IPS-18c (cell line): ENCODE measurements around the gene TOM1L1.

Experiments used
- H3K4me3 ChIP-seq: 2 replicates; pipeline ENCODE4 v1.7.0; 2013; ENCODE audit warnings: low read depth, mild to moderate bottlenecking, low read length, moderate library complexity; ENCODE audit not compliant: insufficient read depth
- H3K9me3 ChIP-seq: one replicate; pipeline ENCODE4 v1.6.1; 2013; ENCODE audit warnings: mild to moderate bottlenecking, low read length, moderate library complexity; ENCODE audit not compliant: control insufficient read depth, insufficient read depth

The TOM1L1 gene

DNA sequence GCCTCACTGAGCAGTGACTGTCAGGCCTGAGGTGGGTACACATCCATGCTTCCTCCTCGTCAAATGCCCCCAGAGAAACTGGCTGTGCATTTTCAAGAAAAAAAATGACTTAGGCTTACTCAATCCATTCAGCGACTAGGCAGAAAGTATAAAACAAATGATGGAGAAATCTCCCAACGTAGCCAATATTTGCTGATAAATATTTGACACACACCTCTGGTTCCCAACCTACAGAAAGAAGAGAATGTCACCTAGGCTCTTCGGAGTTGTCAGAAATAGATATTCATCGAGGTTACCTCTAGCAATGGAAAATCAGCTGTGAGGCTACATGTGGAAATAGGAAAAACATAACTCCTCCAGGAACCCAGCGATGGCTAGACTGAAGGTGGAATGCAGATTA lies 12.4 kb upstream of the TOM1L1 start:
- Histone ChIP-seq H3K4me3 (no peak overlapping the region), H3K9me3 (no peaks in the 10 kb centered on the region)

DNA sequence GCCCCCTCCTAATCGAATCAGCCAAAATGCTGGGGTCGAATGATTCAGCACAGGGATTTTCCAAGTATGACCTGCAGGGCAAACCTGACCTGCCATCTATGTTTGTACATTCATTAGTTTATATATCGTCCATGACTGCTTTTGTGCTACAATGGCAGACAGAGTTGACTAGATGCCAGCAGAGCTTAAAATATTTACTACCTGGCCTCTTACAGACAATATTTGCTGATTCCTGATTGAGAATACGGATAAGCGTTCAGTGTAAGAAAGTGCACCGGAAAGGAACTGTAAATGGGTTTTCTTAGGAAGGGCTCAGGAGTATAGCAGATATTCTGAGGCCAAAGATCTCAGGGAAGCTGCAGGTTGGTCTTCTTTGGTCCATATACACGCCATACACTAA lies 11.7 kb upstream of the TOM1L1 start:
- H3K9me3 ChIP-seq: no peaks in the 10 kb centered on the region

DNA sequence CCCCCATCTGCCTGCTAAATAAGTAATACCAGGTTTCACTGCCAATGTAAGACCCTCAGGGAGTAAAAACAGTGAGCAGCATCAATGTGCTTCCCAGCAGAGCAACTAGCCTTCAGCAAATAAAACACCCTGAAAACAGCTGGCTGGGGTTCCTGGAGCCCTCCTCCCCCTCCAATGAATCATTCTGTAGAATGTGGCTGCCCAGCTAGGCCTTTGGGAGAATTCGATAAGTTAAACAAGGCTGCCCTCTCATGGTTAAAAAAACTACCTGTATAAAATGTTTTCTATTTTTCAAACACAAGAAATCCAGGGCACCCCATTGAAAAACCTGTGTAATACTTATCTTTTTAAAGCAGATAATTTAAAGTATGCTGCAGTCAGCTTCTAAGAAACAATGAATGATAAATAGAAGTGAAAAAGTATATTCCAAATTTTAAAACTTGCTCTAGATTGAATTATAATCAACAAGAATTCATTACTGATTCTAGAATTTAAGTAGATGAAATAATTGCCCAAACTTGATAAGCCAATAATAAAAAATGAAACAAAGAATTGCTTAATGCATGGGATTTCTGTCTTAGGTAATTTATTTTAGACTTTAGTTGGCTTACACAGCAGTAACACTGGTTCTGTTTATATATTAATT lies 9.4 kb upstream of the TOM1L1 start:
- Histone ChIP-seq H3K9me3 (no peaks in the 10 kb centered on the region), H3K4me3 (no peak overlapping the region)

More for the DNA sequence above, 11.7 kb upstream of the TOM1L1 start:
- H3K4me3 ChIP-seq: no peak overlapping the region

DNA sequence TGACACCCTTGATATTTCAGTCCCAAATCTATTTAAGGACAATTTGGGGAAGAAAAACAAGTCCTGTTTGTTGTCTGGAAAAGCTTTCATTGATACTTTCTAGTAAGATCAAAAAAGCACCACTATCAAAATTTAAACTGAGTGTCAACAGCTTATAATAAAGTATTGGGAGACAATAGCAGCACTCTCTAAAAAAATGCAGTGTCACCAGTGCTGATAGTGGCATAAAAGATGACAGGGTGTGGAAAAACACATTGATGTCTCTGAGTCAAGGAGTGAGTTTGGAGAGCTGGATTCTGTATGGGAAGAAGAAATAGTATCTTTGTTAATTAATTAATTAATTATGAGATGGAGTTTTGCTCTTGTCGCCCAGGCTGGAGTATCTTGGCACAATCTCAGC lies 8.3 kb upstream of the TOM1L1 start:
- Histone ChIP-seq H3K4me3 (no peak overlapping the region), H3K9me3 (no peaks in the 10 kb centered on the region)

DNA sequence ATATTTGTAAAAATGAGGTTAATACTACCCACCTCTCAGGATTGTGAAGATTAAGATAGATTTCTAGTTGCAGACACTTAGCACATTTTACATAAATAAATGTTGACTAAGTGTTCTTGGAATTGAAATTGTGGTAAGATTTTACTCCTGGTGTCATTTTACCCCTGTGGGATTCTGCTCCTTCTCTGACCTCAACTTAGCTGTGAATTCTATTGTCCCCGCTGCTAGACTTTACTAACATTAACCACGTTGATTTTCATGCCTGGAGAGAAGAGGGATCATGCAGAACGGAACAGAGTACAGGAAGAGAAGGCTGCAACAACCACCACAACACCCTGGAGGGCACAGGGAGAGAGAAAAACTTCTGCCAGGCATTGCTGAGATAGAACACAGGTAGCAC lies 2.1 kb upstream of the TOM1L1 start:
- H3K4me3 ChIP-seq: no peak overlapping the region
- no peaks in the 10 kb centered on the region for H3K9me3 ChIP-seq

DNA sequence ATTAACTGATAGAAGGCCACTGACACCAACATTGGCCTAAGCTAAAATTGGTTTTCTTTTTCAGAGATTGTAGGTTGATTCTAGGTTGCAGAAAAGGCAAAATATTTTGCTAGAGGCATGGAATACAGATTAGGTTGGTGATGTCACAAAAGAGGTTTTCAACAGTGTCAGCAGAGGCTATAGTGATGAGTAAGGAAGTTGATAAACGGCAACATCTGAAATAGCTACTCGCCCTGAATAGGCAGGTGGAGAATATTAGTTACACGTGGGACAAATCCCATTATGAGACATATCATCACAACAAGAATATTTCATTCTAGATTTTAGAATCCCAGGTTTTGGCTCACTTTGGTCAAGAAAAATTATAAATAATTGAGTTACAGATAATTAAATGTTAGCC lies 1.5 kb upstream of the TOM1L1 start:
- no peaks in the 10 kb centered on the region for H3K9me3 ChIP-seq
- H3K4me3 ChIP-seq: no peak overlapping the region

DNA sequence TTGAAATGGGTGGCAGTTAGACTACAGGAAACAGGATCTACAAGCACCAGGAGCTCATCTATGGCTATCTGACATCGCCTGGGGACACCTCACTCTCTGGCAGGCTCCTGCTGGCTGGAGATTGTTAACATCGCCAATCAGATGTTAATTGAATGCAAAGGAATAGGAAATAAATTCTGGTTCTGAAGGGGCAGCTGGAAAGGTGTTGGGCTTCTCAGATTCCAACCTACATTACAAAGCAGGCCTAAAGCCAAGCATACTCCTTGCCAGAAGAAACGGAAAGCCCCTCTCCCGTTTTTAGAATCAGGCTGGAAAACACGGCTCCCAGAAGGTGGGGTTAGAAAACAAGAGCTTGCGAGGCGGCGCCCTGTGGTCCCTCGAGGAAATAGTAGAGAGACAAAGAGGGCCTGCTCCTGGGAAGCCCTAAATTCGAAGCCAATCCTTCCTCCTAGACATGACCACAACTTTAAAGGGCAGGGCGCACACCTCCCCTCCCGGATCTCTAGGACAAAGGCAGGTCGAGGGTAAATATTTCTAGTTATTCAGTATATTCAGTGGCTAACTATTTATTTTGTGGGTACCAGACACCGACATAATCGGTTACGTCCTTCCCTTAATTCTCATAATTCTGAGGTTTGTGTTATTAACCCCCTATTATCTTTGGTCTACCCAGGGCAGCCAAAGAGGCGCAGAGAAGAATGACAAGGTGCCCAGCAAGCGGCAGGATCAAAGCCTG lies 763 bp upstream of the TOM1L1 start:
- Histone ChIP-seq H3K4me3 (peak overlapping the region; percentile 74; the same call in 1 of the 2 replicates), H3K9me3 (no peaks in the 10 kb centered on the region)

DNA sequence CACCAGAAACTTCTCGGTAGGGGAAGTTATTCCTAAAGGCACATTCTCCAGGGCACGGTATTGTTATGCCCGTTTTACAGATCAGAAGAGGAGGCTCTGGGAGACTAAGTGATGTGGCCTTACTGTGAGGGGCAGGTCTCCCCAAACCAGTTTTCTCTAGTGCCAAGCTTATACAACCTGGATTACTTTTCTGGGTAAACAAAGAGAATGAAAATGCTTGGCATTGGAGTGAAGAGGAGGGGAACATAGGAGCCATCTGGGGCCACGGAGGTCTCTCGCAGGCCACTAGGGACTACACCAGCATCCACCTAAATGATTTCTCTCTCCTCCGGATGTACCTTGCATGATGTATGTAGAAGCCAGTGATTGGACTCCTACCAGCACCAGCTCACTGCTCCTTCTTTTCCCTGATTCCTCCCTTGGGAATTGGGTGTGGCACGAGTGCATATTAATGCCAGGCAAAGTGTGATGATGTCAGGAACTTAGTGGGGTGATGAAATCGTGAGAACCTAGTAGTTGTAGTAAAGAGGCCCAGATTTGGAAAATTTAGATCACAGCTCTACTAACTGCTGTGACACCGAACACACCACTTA lies 674 bp downstream of the TOM1L1 start:
- H3K4me3 ChIP-seq: peak overlapping the region; percentile 74

DNA sequence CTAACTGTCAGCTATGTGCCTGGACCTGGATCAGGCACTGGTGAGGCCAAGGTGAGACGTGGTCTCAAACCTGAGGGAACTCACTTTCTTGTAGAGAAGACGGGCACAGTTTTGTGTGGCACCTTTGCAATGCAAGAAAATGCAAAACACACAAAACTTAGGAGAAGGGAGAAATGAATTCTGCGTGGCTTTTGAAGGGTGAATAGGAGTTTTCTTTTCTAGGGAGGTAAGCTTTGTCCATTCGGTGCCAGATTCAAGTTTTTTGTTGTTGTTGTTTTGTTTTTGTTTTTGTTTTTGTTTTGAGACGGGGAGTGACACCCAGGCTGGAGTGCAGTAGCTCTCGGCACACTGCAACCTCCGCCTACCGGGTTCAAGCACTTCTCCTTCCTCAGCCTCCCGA lies 1.4 kb downstream of the TOM1L1 start:
- Histone ChIP-seq H3K4me3 (peak overlapping the region; percentile 74; the same call in 1 of the 2 replicates), H3K9me3 (no peaks in the 10 kb centered on the region)

More for the DNA sequence above, 674 bp downstream of the TOM1L1 start:
- no peaks in the 10 kb centered on the region for H3K9me3 ChIP-seq

DNA sequence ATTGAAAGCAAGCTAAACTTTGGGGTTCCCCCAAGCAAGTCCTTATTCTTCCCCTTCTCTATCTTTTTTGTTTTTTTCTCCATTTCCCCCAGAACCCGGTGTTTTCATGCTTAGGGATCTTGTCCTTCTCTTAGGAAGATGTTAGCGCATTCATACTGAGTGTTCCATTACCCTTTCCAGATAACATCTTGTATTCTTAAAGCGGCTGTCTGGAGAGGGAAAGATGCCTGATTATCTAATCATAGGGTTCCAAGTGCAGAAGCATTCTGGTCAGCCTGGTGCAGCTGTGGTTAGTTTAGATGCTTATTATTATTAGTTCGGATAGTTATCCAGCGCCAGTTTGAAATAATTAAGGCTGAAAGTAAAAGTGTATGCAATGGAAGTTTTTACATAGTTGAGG lies 2.0 kb downstream of the TOM1L1 start:
- Histone ChIP-seq H3K4me3 (no peak overlapping the region), H3K9me3 (no peaks in the 10 kb centered on the region)

DNA sequence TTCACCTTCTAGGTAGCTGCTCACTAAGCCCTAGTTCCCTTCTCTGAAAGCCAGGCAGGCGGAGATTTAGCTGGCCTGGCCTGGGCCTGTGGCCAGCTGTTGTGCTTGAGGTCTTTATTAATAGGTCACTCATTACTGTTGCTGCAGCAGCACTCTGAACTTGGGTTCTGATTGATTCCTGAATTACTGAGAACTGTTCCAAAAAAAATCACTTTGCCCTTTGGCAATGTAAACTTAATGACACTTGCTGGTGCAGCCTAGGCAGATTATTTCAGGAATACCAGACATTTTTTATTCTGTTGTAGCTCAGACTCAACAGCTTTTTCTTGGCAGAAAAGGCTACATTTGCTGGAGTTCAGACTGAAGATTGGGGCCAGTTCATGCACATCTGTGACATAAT lies 2.7 kb downstream of the TOM1L1 start:
- no peak overlapping the region for H3K4me3 ChIP-seq

DNA sequence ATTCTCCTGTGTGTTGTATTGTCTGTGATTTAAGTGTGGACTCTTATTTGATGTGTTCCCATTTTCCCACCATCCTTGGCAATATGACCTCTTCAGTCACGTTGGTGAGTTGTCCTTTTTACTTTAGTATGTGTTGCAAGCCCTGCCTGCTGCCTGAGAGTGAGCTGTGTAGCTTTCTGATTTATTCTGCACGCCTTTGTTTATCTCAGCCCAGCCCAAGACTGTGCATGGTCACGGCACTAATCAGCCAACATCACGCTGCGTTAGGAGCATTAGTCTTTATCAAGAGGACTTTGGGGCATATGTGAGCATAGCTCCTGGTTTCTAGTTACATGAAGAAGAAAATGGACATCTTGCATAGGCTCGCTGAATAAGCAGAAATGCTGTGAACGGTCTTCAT lies 6.0 kb downstream of the TOM1L1 start:
- H3K4me3 ChIP-seq: no peak overlapping the region
- no peaks in the 10 kb centered on the region for H3K9me3 ChIP-seq

More for the DNA sequence above, 2.7 kb downstream of the TOM1L1 start:
- no peaks in the 10 kb centered on the region for H3K9me3 ChIP-seq

DNA sequence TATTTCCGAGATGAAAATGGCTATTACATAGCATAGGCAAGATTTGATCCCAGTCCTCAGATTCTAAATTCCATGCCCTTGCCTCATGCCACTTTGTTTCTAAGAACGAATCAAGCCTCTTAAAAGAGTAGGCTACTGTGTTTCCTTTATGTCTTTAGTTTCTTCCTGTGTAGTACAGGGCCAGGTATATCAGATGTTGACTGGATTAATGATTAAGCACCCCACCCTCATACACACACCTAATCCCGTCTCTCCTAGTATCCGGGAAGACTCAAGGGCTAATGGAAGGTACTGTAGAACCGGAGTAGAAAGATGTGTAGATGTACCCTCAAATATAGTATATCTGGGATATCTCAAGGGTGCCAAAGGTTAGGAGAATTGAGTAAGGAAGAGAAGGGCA lies 6.7 kb downstream of the TOM1L1 start:
- H3K9me3 ChIP-seq: no peaks in the 10 kb centered on the region
- H3K4me3 ChIP-seq: no peak overlapping the region

DNA sequence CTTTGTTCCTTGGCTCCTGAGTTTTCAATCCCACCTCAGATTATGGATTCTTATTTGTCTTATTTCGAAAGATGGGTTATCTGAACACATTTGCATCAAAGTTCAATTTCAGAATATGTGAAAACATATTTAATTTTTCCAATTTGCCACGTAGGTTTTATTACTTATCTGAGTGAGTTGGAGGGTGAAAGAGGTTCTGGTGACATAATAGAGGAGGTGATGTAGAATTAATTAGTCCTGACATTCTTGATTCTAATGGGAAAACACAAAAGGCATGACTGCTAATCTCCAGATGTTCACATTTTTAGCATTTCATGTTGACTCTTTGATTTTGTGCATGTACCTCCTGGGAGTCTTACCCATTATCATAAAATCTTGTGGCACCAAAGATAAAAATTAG lies 9.1 kb downstream of the TOM1L1 start:
- H3K4me3 ChIP-seq: no peak overlapping the region

DNA sequence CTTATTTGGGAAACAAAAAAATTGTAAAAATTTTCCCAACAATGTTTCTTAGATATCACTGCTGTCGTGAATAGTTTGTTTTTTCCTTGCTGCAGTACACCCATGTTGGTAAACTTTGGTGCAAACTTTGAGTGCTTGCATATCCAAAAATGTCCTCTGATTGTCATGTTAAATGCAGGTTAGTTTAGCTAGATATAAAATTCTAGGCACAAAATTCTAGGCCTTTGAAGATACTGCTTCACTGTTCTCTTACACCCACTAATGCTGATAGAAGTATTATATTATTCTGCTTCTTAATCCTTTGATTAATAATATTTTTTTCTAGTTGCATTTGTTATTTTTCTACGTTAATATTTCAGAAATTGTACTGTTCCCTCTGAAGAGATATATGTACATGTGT lies 16.1 kb downstream of the TOM1L1 start:
- no peaks in the 10 kb centered on the region for H3K9me3 ChIP-seq
- H3K4me3 ChIP-seq: no peak overlapping the region

More for the DNA sequence above, 9.1 kb downstream of the TOM1L1 start:
- H3K9me3 ChIP-seq: no peaks in the 10 kb centered on the region

DNA sequence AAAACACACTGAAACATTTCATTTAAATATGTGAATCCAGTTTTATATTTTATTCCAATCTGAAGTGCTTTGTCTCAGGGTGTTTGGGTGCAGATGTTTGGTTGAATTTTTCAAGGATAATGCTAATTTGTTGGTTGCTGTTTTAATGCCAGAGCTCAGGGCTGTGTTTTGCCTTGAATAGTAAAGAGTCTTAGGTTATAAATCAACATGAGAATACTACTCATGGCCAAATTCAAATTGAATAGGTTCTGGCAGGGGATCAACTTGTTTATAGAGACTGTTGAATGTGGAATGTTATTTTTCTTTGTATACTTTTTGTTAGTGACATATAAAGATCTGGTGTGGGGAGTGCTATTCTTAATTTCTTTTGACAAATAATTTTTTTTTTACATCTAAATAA lies 18.8 kb downstream of the TOM1L1 start:
- H3K9me3 ChIP-seq: no peaks in the 10 kb centered on the region
- H3K4me3 ChIP-seq: no peak overlapping the region

DNA sequence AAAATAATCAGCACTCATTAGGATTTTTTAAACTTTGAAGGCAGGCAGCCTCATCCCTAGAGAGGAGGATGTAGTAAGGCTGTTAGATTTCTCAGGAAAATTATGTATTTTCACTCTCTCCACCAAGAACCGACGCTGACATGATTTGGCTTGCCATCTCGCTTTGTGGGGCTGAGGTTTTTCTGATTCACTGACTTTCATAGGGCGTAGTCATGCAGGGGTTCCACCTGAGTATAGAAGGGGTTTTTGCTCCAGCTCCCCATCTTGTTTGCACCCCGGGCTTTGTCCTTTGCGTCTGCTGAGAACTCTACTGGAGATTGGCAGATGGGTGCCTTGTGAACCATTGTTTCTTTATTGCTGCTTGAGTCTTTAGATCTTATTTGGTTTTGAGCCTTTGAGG lies 20.2 kb downstream of the TOM1L1 start:
- H3K4me3 ChIP-seq: no peak overlapping the region
- H3K9me3 ChIP-seq: no peaks in the 10 kb centered on the region

DNA sequence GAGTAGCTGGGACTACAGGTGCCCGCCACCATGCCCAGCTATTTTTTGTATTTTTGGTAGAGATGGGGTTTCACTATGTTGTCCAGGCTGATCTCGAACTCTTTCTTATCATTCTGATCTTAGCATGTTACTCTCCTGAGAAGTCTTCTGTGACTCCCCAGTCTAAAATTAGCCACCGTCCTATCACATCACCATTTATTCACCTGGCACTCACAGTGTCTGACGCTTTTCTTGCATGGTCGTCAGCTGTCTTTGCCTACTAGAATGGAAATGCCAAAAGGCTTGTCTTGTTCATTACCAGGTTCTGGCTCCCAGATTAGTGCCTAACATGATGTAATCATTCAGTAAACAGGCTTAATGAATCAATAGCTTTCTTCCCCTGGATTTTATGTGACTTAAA lies 23.8 kb downstream of the TOM1L1 start:
- no peaks in the 10 kb centered on the region for H3K9me3 ChIP-seq
- no peak overlapping the region for H3K4me3 ChIP-seq
